ENCODE data around the gene DLGAP4.
"Not testable (repeated sequence)": the region's sequence is repeated elsewhere in the genome, so short reads cannot be mapped to it uniquely, and the experiment has no call there.

DLGAP4 gene

GRCh38 chr20:36355469-36356171 lies 49.5 kb downstream of the DLGAP4 start:
- DNase-seq (ENCODE audit: low read depth), result no peak

GRCh38 chr20:36359668-36360406 lies 53.7 kb downstream of the DLGAP4 start:
- no peak for DNase-seq (ENCODE audit: low read depth)

GRCh38 chr20:36360429-36360828 lies 54.3 kb downstream of the DLGAP4 start:
- no peak for DNase-seq (ENCODE audit: low read depth)

GRCh38 chr20:36361406-36361805 lies 55.3 kb downstream of the DLGAP4 start:
- no peak for DNase-seq (ENCODE audit: low read depth)

GRCh38 chr20:36362261-36362660 lies 56.1 kb downstream of the DLGAP4 start:
- DNase-seq (ENCODE audit: low read depth), result no peak

GRCh38 chr20:36362978-36363713 lies 57.0 kb downstream of the DLGAP4 start:
- DNase-seq (ENCODE audit: low read depth), result no peak

- no peak for DNase-seq (ENCODE audit: low read depth)
These were observed 58.4 kb downstream of the DLGAP4 start for GRCh38 chr20:36364506-36364905.

- DNase-seq (ENCODE audit: low read depth), result no peak
These were observed 60.7 kb downstream of the DLGAP4 start for GRCh38 chr20:36366623-36367369.

- DNase-seq (ENCODE audit: low read depth), result no peak
These were observed 61.2 kb downstream of the DLGAP4 start for GRCh38 chr20:36367370-36367745.

- no peak for DNase-seq (ENCODE audit: low read depth)
These were observed 62.0 kb downstream of the DLGAP4 start for GRCh38 chr20:36367907-36368799.

- no peak for DNase-seq (ENCODE audit: low read depth)
These were observed 62.7 kb downstream of the DLGAP4 start for GRCh38 chr20:36368869-36369268.

GRCh38 chr20:36369739-36370138 lies 63.6 kb downstream of the DLGAP4 start:
- no peak for DNase-seq (ENCODE audit: low read depth)

- DNase-seq (ENCODE audit: low read depth), result no peak
These were observed 65.1 kb downstream of the DLGAP4 start for GRCh38 chr20:36370991-36371790.

- no peak for DNase-seq (ENCODE audit: low read depth)
These were observed 66.5 kb downstream of the DLGAP4 start for GRCh38 chr20:36372666-36373065.

GRCh38 chr20:36373089-36373488 lies 67.0 kb downstream of the DLGAP4 start:
- no peak for DNase-seq (ENCODE audit: low read depth)

GRCh38 chr20:36374995-36375394 lies 68.9 kb downstream of the DLGAP4 start:
- DNase-seq (ENCODE audit: low read depth), result no peak

- no peak for DNase-seq (ENCODE audit: low read depth)
These were observed 71.5 kb downstream of the DLGAP4 start for GRCh38 chr20:36377348-36378326.

GRCh38 chr20:36378686-36379085 lies 72.5 kb downstream of the DLGAP4 start:
- DNase-seq (ENCODE audit: low read depth), result no peak

GRCh38 chr20:36379914-36380313 lies 73.8 kb downstream of the DLGAP4 start:
- not testable (repeated sequence) for DNase-seq (ENCODE audit: low read depth)

Measured in fibroblast of the conjunctiva (primary cell).